Bronchial epithelial cell (primary cell): Measurements from ENCODE around the gene TXNRD1. TPM values are rescaled to one million over a fixed set of nuclear protein-coding genes. Genes with fewer than 3 reads are reported as not detected.

ENCODE experiments used
- total RNA-seq: library from RNA; depleted of rRNA; stranded (reverse); fragments of >200 nt; gene quantifications from 2 replicates; pipeline ENCODE4 v1.2.1, GENCODE V29; 2014

TXNRD1 gene
- total RNA-seq, 1 donor from 2014 or later, result 88.2 TPM

Other genes with a start within 250 kb of the TXNRD1 start
- 25.5 and 48.6 TPM in 2 replicates for gene TDG, start 249.9 kb upstream of the TXNRD1 start, total RNA-seq
- 1.0 and 1.3 TPM in 2 replicates for gene GLT8D2, start 165.6 kb upstream of the TXNRD1 start, total RNA-seq
- 7.6 and 8.7 TPM in 2 replicates for gene HCFC2, start 151.2 kb upstream of the TXNRD1 start, total RNA-seq
- 21.1 and 27.1 TPM in 2 replicates for gene NFYB, start 77.6 kb upstream of the TXNRD1 start, total RNA-seq
- 1.9 and 2.4 TPM in 2 replicates for gene EID3, start 88.0 kb downstream of the TXNRD1 start, total RNA-seq
- gene CHST11, start 241.2 kb downstream of the TXNRD1 start, total RNA-seq, result 4.2 and 7.9 TPM in 2 replicates